HG03064 (cell line): ENCODE measurements around the gene ITGB1BP1.

ENCODE experiments used
- ATAC-seq: cut with Tn5 transposase; IDR thresholded peaks from one replicate; pipeline ENCODE4 v1.9.1; 2021; ENCODE audit warnings: low read depth; ENCODE audit not compliant: unreplicated experiment

Gene ITGB1BP1

DNA sequence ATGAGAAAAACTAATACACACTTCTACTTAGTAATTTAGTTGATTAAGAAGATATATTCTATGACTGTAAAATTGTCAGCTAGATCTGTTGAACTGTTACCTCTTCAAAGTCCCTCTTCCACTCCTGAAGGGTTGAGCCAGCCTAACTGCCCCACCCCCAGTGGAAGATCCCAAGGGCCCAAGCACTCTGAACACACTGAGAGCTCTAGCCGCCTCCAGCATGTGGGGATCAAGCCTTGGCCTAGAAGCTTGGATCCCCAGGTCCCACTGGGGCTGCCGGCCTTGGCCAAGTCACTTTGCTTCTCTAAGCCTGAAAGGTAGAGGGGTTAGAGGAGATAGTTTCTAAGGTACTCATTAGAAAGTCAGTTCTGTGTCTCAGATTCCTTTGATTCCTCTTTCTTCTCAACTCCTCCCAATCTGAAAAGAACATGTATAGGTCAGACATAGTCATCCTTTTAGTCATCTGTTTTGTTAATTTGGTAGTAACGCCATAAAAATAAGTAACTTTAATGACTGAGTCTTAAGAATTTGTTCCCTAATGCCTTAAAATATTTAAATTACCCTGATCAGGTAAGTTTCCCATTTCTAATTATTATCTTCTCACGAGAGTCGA lies 5.7 kb upstream of the ITGB1BP1 start:
- ATAC-seq, result no peak

GRCh38 chr2:9424447-9425164 lies 1.3 kb upstream of the ITGB1BP1 start:
- ATAC-seq, result no peak

GRCh38 chr2:9423922-9424272 lies 569 bp upstream of the ITGB1BP1 start:
- peak; percentile 2 for ATAC-seq

DNA sequence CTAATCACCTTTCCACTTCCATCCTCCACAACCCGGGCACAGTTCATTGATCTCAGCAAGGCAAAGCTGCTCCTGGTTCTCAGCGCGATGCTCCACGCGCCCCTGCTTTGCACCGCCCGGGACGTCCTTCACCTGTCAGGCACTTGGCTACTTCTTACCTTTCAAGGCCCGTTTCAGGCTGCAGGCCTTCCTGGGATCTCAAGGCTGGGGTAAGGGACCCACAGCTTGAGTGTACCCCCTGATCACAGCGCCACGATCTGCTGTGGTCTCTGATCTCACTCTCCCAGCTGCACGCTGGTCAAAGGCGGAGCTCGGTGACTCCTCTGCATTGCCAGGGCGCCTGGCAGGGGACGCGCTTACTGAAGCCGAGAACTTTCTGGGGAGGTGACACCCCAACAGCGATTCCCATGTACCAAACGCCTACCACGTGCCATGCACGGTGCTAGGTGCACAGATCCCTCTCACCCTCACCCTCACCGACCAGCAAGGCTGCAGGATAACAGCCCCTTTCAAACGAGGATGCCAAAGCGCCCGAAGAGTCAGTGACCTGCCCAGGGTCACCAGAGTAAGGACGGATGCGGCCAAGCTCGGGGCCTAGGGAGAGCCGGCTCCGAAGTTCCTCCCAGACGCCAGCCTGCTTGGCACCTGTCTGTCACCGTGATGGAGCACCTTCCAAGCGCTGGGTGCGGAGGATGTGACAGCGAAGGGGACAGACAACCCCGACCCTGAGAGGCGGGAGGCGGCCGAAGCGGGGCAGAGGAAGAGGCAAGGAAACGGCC lies 818 bp downstream of the ITGB1BP1 start:
- peak; percentile 29 for ATAC-seq

DNA sequence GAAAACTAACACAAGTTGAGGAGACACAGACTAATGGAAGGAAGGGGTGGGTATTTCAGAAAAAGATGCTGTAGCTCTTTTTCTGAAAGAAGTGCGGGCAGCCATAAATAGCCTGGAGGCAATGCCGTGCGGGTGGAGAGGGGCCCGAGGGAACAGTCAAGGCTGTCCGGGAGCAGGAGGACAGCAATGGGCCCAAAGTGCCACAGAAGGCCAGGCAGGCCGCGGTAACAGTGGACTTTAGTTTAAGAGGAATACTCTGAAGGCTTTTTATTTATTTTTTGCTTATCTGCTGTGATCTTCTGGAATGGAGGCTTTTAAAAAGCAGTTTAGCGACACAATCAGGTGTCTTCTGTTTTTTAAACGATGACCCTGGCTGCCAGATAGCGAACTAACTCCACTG lies 2.8 kb downstream of the ITGB1BP1 start:
- ATAC-seq, result no peak

GRCh38 chr2:9419541-9419940 lies 3.8 kb downstream of the ITGB1BP1 start:
- ATAC-seq, result no peak

- no peak for ATAC-seq
Measured at GRCh38 chr2:9418746-9419145, 4.6 kb downstream of the ITGB1BP1 start.

DNA sequence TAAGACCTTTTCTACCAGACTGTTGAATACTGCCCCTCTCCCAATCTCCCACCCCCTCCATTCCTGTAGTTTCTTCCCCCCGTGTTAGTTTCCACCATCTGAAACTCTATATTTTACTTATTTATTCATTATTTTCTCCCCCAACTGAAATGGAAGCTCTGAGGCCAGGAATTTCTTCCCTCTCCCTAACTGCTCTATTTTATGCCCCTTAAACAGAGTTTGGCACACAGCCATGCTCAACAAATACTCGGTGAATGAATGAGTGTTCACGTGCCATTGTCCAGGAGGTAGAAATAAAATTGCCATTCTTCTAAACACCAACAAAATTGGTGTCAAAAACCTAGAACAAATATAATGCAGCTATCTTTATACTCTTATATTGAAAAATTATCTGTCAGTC lies 5.6 kb downstream of the ITGB1BP1 start:
- ATAC-seq, result no peak

GRCh38 chr2:9416962-9417316 lies 6.4 kb downstream of the ITGB1BP1 start:
- ATAC-seq, result no peak

DNA sequence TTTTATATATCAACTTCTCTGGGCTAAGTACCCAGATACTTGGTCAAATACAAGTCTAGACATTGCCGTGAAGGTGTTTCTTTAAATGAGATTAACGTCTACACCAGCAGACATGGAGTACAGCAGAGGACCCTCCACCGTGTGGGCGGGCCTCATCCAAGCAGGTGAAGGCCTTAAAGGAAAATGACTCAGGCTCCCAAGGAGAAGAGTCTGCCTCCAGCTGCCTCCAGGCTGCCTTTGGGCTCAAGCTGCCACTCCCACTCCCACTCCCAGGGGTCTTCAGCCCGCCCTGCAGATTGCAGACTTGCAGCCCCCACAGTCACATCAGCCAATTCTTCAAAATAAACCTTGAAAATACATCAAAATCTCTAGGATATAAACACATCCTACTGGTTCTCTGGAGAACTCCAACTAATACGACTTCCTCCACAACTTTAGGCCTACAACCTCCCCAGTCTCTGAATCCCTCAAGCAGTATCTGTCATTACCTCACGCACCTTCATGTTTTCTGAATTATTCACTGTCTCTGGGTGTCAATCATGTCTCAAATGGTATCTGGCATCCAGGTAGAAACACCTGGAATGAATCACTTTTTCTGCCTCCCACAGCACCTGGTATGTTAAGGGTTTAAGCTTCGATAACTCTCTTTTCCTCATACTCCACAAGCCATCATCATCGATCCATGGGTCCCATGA lies 6.9 kb downstream of the ITGB1BP1 start:
- ATAC-seq, result no peak

DNA sequence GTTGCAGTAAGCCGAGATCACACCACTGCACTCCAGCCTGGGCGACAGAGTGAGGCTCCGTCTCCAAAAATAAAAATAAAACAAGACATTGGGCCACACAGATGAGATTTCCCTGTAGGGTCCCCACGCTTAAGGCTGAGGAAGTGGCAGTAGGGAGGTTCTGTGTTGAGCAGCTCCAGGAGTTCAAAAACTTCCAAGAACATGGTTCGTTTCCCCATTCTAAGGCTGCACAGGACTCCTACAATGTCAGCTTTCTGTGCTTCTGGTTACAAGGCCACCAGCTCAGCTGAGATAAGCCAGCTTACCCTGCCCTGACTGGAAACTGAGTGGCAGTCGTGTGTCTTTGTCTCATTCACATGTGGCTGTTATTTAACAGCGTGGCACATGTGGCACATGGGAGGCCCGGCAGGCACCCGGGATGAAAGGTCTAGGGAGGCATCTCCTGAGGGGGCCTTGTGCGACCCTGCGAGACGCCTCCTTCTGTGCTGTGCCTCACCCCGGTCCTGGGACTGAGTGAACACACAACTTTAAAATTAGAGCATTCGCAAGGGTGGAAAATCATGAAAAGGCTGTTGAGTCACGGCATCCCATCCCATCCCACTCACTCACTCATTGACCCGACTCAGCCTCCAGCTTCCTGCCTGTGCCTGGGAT lies 7.7 kb downstream of the ITGB1BP1 start:
- no peak for ATAC-seq

- ATAC-seq, result no peak
Measured at GRCh38 chr2:9412781-9413180, 10.5 kb downstream of the ITGB1BP1 start.

DNA sequence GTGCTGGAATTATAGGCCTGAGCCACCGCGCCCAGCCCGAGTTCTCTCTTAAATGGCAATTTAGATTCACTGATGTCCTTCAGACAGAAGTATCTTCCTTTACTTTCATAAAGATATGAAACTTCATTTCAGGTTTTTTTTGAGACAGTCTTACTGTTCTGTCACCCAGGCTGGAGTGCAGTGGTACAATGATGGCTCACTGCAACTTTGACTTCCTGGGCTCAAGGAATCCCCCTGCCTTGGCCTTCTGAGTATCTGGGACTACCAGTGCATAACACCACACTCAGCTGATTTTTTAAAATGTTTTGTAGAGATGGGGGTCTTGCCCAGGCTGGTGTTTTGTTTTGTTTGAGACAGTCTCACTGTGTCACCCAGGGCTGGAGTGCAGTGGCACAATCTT lies 13.2 kb downstream of the ITGB1BP1 start:
- ATAC-seq, result no peak

DNA sequence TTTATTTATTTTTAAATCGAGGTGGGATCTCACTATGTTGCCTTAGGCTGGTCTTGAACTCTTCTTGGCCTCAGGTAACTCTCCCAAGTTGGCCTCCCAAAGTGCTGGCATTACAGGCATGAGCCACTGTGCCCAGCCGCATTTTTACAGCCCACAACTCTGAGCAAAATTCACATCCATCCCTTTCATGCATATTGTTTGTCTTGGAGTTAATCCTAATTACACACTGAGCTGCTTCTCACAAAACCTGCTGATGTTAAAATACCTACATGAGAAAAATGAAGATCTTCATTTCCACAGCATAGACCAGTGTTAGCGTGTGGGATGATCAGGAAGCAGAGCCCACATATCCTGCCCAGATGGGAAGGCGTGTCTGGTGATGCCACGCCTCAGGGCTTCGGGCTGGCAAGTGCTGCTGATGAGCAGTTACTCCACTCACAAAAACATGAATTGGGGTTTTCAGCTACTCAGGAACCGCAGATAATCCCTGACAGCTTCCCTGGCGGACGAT lies 14.6 kb downstream of the ITGB1BP1 start:
- ATAC-seq, result no peak

DNA sequence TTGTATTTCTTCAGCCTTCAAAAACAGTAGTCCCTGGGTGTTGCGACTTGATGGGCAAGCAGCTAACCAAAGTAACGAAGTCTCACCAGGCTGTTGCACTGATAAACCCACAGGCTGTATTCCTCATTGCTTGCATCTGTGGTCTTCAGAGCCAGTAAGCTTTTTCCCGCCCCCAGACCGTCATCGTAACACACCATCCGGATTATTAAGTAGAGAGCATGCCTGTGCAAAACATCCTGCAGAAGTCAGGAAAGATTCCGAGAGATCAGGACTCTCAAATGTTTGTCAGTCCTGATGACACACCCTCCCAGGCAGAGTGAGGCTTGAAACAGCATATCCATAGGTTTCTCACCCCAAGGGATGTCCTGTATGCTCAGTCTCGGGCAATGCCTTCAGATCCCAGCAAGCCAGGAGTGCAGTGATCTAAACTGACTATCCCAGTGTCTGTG lies 15.9 kb downstream of the ITGB1BP1 start:
- no peak for ATAC-seq

- ATAC-seq, result no peak
Measured at GRCh38 chr2:9406529-9407362, 16.6 kb downstream of the ITGB1BP1 start.

- no peak for ATAC-seq
Measured at GRCh38 chr2:9405636-9406035, 17.7 kb downstream of the ITGB1BP1 start.

DNA sequence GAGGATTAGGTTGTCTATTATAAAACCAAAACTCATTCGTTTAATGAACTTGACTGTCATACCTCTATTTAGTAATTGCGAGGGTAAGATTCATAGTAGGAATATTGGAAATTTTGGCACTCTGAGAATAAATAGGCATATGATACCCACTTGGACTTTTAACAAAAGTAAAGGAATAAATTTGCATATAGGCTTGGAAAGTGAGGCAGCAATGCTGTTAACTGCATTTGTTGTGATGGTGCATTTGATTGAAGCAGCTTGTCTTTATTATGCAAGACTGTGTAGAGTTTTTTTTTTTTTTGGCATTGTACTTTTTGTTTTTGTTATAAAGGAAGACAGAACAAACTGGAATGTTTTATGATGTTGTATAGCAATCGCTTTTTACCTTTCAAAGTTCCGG lies 18.9 kb downstream of the ITGB1BP1 start:
- ATAC-seq, result no peak

DNA sequence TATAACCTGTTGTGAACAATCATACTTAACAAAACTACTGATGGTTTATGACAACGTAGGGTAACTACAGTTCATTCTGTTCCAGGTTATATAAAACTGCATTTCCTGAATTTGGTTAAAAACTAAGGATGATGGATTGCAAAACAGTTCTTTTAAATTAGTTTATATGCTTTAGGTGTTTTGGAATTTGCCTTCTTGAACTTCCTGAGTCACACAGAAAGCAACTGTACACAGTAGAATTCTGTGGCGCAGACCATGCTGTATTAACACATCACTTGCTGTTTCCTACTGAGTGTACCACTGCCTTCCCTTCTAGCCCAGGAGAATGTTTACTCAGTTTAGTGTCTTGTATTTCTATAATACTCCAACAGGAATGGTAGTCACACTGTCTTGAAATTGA lies 19.4 kb downstream of the ITGB1BP1 start:
- no peak for ATAC-seq
